Caco-2 (cell line): Measurements from ENCODE around the gene PIMREG. TPM values are rescaled to one million over a fixed set of nuclear protein-coding genes. Genes with fewer than 3 reads are reported as not detected.

Source experiments
- BruUV-seq: library from RNA; stranded (reverse); fragments of 400-500 nt; replicated peaks from 2 replicates; lab custom pipeline; 2021; lab: Mats Ljungman, UMichigan
- CTCF ChIA-PET: fragments of 300-600 bp; sonication (Branson Sonifier 250); formaldehyde crosslinking; loops from one replicate; lab custom pipeline; 2022; ENCODE audit warnings: antibody characterized with exemption; lab: Charles Lee
- POLR2A ChIA-PET: fragments of 300-600 bp; sonication (Branson Sonifier 250); formaldehyde crosslinking; loops from one replicate; lab custom pipeline; 2022; ENCODE audit warnings: antibody characterized with exemption; lab: Charles Lee
- DNase-seq, 2 experiments: peaks; one replicate each; pipeline versions ENCODE4 v3.0.0 to v3.0.0-alpha.2; 2020 to 2022
- H3K27me3 ChIP-seq: replicated peaks from 2 replicates; pipeline ENCODE4 v1.6.0; 2011; ENCODE audit warnings: low read length; ENCODE audit not compliant: control insufficient read depth, insufficient read depth
- H3K36me3 ChIP-seq: 2 replicates; pipeline ENCODE4 v1.5.1; 2011; ENCODE audit warnings: low read length; ENCODE audit not compliant: control insufficient read depth, insufficient read depth
- H3K4me1 ChIP-seq: fragments of 250-450 bp; sonication (Bioruptor Pico); 2 replicates; pipeline ENCODE4 v1.5.1; 2020; ENCODE audit warnings: mild to moderate bottlenecking
- H3K4me3 ChIP-seq: 2 replicates; pipeline ENCODE4 v1.5.1; 2011; ENCODE audit warnings: low read depth, mild to moderate bottlenecking, control low read depth, low read length
- H3K9me3 ChIP-seq: fragments of 250-450 bp; sonication (Bioruptor Pico); 2 replicates; pipeline ENCODE4 v1.5.1; 2020; ENCODE audit warnings: mild to moderate bottlenecking, moderate library complexity
- H3K27ac Mint-ChIP-seq: one replicate; pipeline ENCODE4 v1.8.0; 2022; ENCODE audit warnings: mixed read lengths; ENCODE audit not compliant: unreplicated experiment
- H3K27me3 Mint-ChIP-seq: one replicate; pipeline ENCODE4 v1.8.0; 2022; ENCODE audit warnings: mixed read lengths; ENCODE audit not compliant: insufficient read depth, unreplicated experiment
- H3K36me3 Mint-ChIP-seq: one replicate; pipeline ENCODE4 v1.8.0; 2022; ENCODE audit warnings: mild to moderate bottlenecking, mixed read lengths; ENCODE audit not compliant: insufficient read depth, unreplicated experiment
- H3K4me1 Mint-ChIP-seq: one replicate; pipeline ENCODE4 v1.8.0; 2022; ENCODE audit warnings: low read depth, mixed read lengths; ENCODE audit not compliant: unreplicated experiment
- H3K4me3 Mint-ChIP-seq: one replicate; pipeline ENCODE4 v1.8.0; 2022; ENCODE audit warnings: mild to moderate bottlenecking, moderate library complexity, mixed read lengths; ENCODE audit not compliant: unreplicated experiment
- H3K9me3 Mint-ChIP-seq: one replicate; pipeline ENCODE4 v1.8.0; 2022; ENCODE audit warnings: mixed read lengths; ENCODE audit not compliant: unreplicated experiment
- intact Hi-C: fragments of 100-400 bp; cut with micrococcal nuclease; formaldehyde crosslinking; loops from one replicate; pipeline ENCODE4 v1.10.0; 2022; ENCODE audit not compliant: unreplicated experiment
- total RNA-seq: library from RNA; stranded (reverse); gene quantifications from 2 replicates; pipeline ENCODE4 v1.2.3, GENCODE V29; 2022
- TF ChIP-seq, protein P1 (sequence below), 2 experiments: fragments of 200-600 bp in 1 of 2; IDR thresholded peaks; 1 replicate in 1 of 2; 2 replicates in 1 of 2; pipeline versions ENCODE4 v1.5.1 to v1.8.0; 2011 to 2022; ENCODE audit warnings: antibody characterized with exemption in 1 of 2, control low read depth in 1 of 2, inconsistent platforms in 1 of 2, low read depth in 1 of 2, low read length in 1 of 2, mild to moderate bottlenecking in 1 of 2, moderate library complexity in 1 of 2; ENCODE audit not compliant: insufficient read depth in 1 of 2, severe bottlenecking in 1 of 2, unreplicated experiment in 1 of 2

The PIMREG gene
- total RNA-seq, 1 experiment from 2014 or later, result 15.8 TPM

DNA sequence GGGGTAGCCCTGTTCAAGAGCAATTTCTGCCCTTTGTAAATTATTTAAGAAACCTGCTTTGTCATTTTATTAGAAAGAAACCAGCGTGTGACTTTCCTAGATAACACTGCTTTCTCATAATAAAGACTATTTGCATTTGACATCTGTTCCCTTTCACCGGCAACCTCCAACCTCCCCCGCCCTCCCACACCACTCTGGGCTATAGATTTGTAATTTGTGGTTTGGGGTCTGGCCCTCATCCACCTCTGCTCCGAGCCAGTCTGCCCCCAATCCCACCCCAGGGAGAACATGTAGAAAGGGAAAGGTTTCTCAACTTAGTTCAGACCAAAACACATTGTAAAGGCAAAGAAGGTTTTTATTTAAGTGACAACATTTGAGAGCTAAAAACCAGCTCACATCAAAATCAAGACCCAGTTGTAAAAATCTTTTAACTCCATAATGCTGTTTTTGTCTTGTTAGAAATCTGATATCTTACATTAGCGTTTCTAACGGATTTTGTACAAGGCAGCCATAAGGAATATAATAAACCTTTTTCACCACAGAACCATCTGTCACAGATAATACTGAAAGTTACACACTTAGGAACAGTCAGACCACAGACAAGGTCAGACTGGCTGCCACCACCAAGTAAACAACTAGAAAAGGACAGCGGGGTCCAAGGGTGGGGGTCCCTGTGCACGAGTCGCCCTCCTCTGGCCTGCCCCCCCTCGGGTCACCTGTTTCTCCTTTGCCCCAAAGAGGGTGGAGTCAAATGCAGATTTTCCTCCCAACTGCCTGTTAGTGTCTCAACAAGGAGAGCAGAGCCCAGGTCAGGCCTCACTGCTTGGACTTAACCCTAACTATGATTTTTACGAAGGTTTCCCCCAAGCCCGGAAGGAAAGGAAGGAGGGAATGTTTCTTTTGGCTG, 6.9 kb downstream of the PIMREG start:
- Histone ChIP-seq H3K4me1 (no peaks in the 10 kb centered on the region), H3K4me3 (no peak overlapping the region), H3K36me3 (no peaks in the 10 kb centered on the region), H3K27me3 (no peaks in the 10 kb centered on the region), H3K9me3 (no peaks in the 10 kb centered on the region)
- H3K27me3 Mint-ChIP-seq, result no peaks in the 10 kb centered on the region
- no peak overlapping the region for H3K4me3 Mint-ChIP-seq
- ChIA-PET POLR2A (no interaction called here), CTCF (no interaction called here)
- DNase-seq, result no peak
- no peak overlapping the region for H3K27ac Mint-ChIP-seq
- H3K9me3 Mint-ChIP-seq, result no peaks in the 10 kb centered on the region
- BruUV-seq, result no TSS peak
- TF ChIP-seq, protein P1, sequence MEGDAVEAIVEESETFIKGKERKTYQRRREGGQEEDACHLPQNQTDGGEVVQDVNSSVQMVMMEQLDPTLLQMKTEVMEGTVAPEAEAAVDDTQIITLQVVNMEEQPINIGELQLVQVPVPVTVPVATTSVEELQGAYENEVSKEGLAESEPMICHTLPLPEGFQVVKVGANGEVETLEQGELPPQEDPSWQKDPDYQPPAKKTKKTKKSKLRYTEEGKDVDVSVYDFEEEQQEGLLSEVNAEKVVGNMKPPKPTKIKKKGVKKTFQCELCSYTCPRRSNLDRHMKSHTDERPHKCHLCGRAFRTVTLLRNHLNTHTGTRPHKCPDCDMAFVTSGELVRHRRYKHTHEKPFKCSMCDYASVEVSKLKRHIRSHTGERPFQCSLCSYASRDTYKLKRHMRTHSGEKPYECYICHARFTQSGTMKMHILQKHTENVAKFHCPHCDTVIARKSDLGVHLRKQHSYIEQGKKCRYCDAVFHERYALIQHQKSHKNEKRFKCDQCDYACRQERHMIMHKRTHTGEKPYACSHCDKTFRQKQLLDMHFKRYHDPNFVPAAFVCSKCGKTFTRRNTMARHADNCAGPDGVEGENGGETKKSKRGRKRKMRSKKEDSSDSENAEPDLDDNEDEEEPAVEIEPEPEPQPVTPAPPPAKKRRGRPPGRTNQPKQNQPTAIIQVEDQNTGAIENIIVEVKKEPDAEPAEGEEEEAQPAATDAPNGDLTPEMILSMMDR (IDR thresholded peaks at IDR 0.05; ENCODE audit: insufficient read depth in 1 of 2, low read depth in 1 of 2, low read length in 1 of 2, severe bottlenecking in 1 of 2, unreplicated experiment in 1 of 2), result no peak
- no peaks in the 10 kb centered on the region for H3K36me3 Mint-ChIP-seq
- intact Hi-C loops, result no loop called here
- no peaks in the 10 kb centered on the region for H3K4me1 Mint-ChIP-seq

GRCh38 chr17:6452471-6453266, 8.4 kb downstream of the PIMREG start:
- no peak for DNase-seq
- no TSS peak for BruUV-seq
- H3K27me3 Mint-ChIP-seq, result no peaks in the 10 kb centered on the region
- intact Hi-C loops, result no loop called here
- POLR2A ChIA-PET, result no interaction called here
- H3K27ac Mint-ChIP-seq, result no peak overlapping the region
- H3K27me3 ChIP-seq, result no peaks in the 10 kb centered on the region
- no peak overlapping the region for H3K4me3 Mint-ChIP-seq
- no peaks in the 10 kb centered on the region for H3K36me3 Mint-ChIP-seq
- TF ChIP-seq, protein P1 (IDR thresholded peaks at IDR 0.05; ENCODE audit: insufficient read depth in 1 of 2, low read depth in 1 of 2, low read length in 1 of 2, severe bottlenecking in 1 of 2, unreplicated experiment in 1 of 2), result no peak
- H3K4me3 ChIP-seq, result no peak overlapping the region
- no peaks in the 10 kb centered on the region for H3K4me1 ChIP-seq
- H3K4me1 Mint-ChIP-seq, result no peaks in the 10 kb centered on the region
- H3K9me3 Mint-ChIP-seq, result no peaks in the 10 kb centered on the region
- no peaks in the 10 kb centered on the region for H3K36me3 ChIP-seq
- CTCF ChIA-PET, result no interaction called here
- no peaks in the 10 kb centered on the region for H3K9me3 ChIP-seq

GRCh38 chr17:6453279-6454024, 9.2 kb downstream of the PIMREG start:
- no peak overlapping the region for H3K27ac Mint-ChIP-seq

More at GRCh38 chr17:6453279-6454024, 9.2 kb downstream of the PIMREG start:
- no peak for DNase-seq
- ChIA-PET CTCF (no interaction called here), POLR2A (no interaction called here)
- H3K4me1 ChIP-seq, result no peaks in the 10 kb centered on the region
- TF ChIP-seq, protein P1 (IDR thresholded peaks at IDR 0.05; ENCODE audit: insufficient read depth in 1 of 2, low read depth in 1 of 2, low read length in 1 of 2, severe bottlenecking in 1 of 2, unreplicated experiment in 1 of 2), result no peak
- H3K4me3 ChIP-seq, result no peak overlapping the region
- no peaks in the 10 kb centered on the region for H3K9me3 Mint-ChIP-seq
- no peak overlapping the region for H3K4me3 Mint-ChIP-seq
- H3K36me3 Mint-ChIP-seq, result no peaks in the 10 kb centered on the region
- no peaks in the 10 kb centered on the region for H3K9me3 ChIP-seq
- H3K36me3 ChIP-seq, result no peaks in the 10 kb centered on the region
- intact Hi-C loops, result no loop called here
- no peaks in the 10 kb centered on the region for H3K27me3 ChIP-seq
- BruUV-seq, result no TSS peak
- H3K27me3 Mint-ChIP-seq, result no peaks in the 10 kb centered on the region
- H3K4me1 Mint-ChIP-seq, result no peaks in the 10 kb centered on the region
